Muscle layer of colon (tissue), 2 donors: Measurements from ENCODE around the gene ATP1A2.

Experiments used
- H3K27ac ChIP-seq: one replicate; pipeline ENCODE4 v1.7.0; 2013; ENCODE audit warnings: low read depth, mild to moderate bottlenecking, low read length, moderate library complexity
- H3K27me3 ChIP-seq, 2 donors: one replicate each; pipeline ENCODE4 v1.7.0; 2013; ENCODE audit warnings: low read length in 2 of 2, mild to moderate bottlenecking in 2 of 2; ENCODE audit not compliant: insufficient read depth in 2 of 2, control insufficient read depth in 1 of 2
- H3K36me3 ChIP-seq: one replicate; pipeline ENCODE4 v1.7.0; 2013; ENCODE audit warnings: mild to moderate bottlenecking, low read length; ENCODE audit not compliant: insufficient read depth
- H3K4me1 ChIP-seq: one replicate; pipeline ENCODE4 v1.7.0; 2013; ENCODE audit warnings: mild to moderate bottlenecking, low read length; ENCODE audit not compliant: insufficient read depth
- H3K4me3 ChIP-seq, 2 donors: one replicate each; pipeline ENCODE4 v1.7.0; 2013; ENCODE audit warnings: low read length in 2 of 2, low read depth in 1 of 2, mild to moderate bottlenecking in 1 of 2, moderate library complexity in 1 of 2
- H3K9ac ChIP-seq: one replicate; pipeline ENCODE4 v1.7.0; 2013; ENCODE audit warnings: low read length
- H3K9me3 ChIP-seq: one replicate; pipeline ENCODE4 v1.7.0; 2013; ENCODE audit warnings: mild to moderate bottlenecking, low read length
- donor health status: abdominal sarcoma.
- donor health status: Adenocarcinoma of cecum.

ATP1A2 gene

GRCh38 chr1:160087118-160087662 lies 28.4 kb upstream of the ATP1A2 start:
- Histone ChIP-seq H3K9me3 (no peaks in the 10 kb centered on the region), H3K9ac (no peak overlapping the region), H3K36me3 (peaks cover 7% of the 10 kb centered on the region), H3K4me1 (peaks cover 4% of the 10 kb centered on the region), H3K4me3 (no peak overlapping the region), H3K27ac (no peak overlapping the region), H3K27me3 (peaks cover 5 to 15% of the 10 kb centered on the region in 2 donors)

GRCh38 chr1:160089883-160090282 lies 25.7 kb upstream of the ATP1A2 start:
- Histone ChIP-seq H3K9ac (no peak overlapping the region), H3K27me3 (no peaks in the 10 kb centered on the region), H3K4me1 (peaks cover 4% of the 10 kb centered on the region), H3K36me3 (peaks cover 25% of the 10 kb centered on the region), H3K9me3 (no peaks in the 10 kb centered on the region), H3K27ac (no peak overlapping the region), H3K4me3 (no peak overlapping the region)

- H3K4me3 ChIP-seq = no peak overlapping the region
- H3K9ac ChIP-seq = no peak overlapping the region
- peaks cover 25% of the 10 kb centered on the region for H3K36me3 ChIP-seq
- H3K4me1 ChIP-seq = peaks cover 2% of the 10 kb centered on the region
- H3K9me3 ChIP-seq = no peaks in the 10 kb centered on the region
- no peaks in the 10 kb centered on the region for H3K27me3 ChIP-seq
- no peak overlapping the region for H3K27ac ChIP-seq
Observed at GRCh38 chr1:160090760-160091159, 24.8 kb upstream of the ATP1A2 start.

- Histone ChIP-seq H3K9me3 (no peaks in the 10 kb centered on the region), H3K4me1 (peaks cover 8% of the 10 kb centered on the region), H3K36me3 (peaks cover 25% of the 10 kb centered on the region), H3K4me3 (no peak overlapping the region), H3K27ac (no peak overlapping the region), H3K9ac (no peak overlapping the region), H3K27me3 (no peaks in the 10 kb centered on the region)
Observed at GRCh38 chr1:160091666-160092223, 23.8 kb upstream of the ATP1A2 start.

GRCh38 chr1:160092366-160093068 lies 23.0 kb upstream of the ATP1A2 start:
- no peaks in the 10 kb centered on the region for H3K9me3 ChIP-seq
- H3K4me1 ChIP-seq = peaks cover 16% of the 10 kb centered on the region
- no peak overlapping the region for H3K9ac ChIP-seq
- H3K36me3 ChIP-seq = peaks cover 25% of the 10 kb centered on the region
- no peak overlapping the region for H3K27ac ChIP-seq
- no peaks in the 10 kb centered on the region for H3K27me3 ChIP-seq
- no peak overlapping the region for H3K4me3 ChIP-seq

GRCh38 chr1:160093069-160093395 lies 22.5 kb upstream of the ATP1A2 start:
- Histone ChIP-seq H3K4me3 (no peak overlapping the region), H3K9me3 (no peaks in the 10 kb centered on the region), H3K9ac (no peak overlapping the region), H3K27ac (no peak overlapping the region), H3K4me1 (peaks cover 20% of the 10 kb centered on the region), H3K27me3 (no peaks in the 10 kb centered on the region), H3K36me3 (peaks cover 25% of the 10 kb centered on the region)

- H3K4me3 ChIP-seq = no peak overlapping the region
- no peak overlapping the region for H3K27ac ChIP-seq
- H3K9me3 ChIP-seq = no peaks in the 10 kb centered on the region
- H3K36me3 ChIP-seq = peaks cover 25% of the 10 kb centered on the region
- H3K9ac ChIP-seq = no peak overlapping the region
- H3K4me1 ChIP-seq = peaks cover 20% of the 10 kb centered on the region
- H3K27me3 ChIP-seq = no peaks in the 10 kb centered on the region
Observed at GRCh38 chr1:160093624-160094290, 21.8 kb upstream of the ATP1A2 start.

GRCh38 chr1:160094291-160094625 lies 21.3 kb upstream of the ATP1A2 start:
- Histone ChIP-seq H3K36me3 (peaks cover 25% of the 10 kb centered on the region), H3K9ac (no peak overlapping the region), H3K27me3 (no peaks in the 10 kb centered on the region), H3K9me3 (no peaks in the 10 kb centered on the region), H3K4me3 (no peak overlapping the region), H3K27ac (no peak overlapping the region), H3K4me1 (peaks cover 23% of the 10 kb centered on the region)

GRCh38 chr1:160094806-160095205 lies 20.8 kb upstream of the ATP1A2 start:
- Histone ChIP-seq H3K36me3 (peaks cover 25% of the 10 kb centered on the region), H3K27ac (no peak overlapping the region)

GRCh38 chr1:160095382-160096105 lies 20.0 kb upstream of the ATP1A2 start:
- H3K36me3 ChIP-seq = peaks cover 25% of the 10 kb centered on the region
- H3K9me3 ChIP-seq = no peaks in the 10 kb centered on the region
- H3K27me3 ChIP-seq = no peaks in the 10 kb centered on the region
- H3K9ac ChIP-seq = no peak overlapping the region
- no peak overlapping the region for H3K4me3 ChIP-seq
- H3K4me1 ChIP-seq = peaks cover 28% of the 10 kb centered on the region
- H3K27ac ChIP-seq = no peak overlapping the region

More at GRCh38 chr1:160094806-160095205, 20.8 kb upstream of the ATP1A2 start:
- Histone ChIP-seq H3K4me1 (peaks cover 28% of the 10 kb centered on the region), H3K9ac (no peak overlapping the region), H3K4me3 (no peak overlapping the region), H3K9me3 (no peaks in the 10 kb centered on the region), H3K27me3 (no peaks in the 10 kb centered on the region)
